Putamen (tissue), 1 donor: ENCODE data around the gene TUBGCP3.
A peak's percentile ranks its signal among the peaks of the same experiment; 100 is the strongest.
"Not testable (repeated sequence)": the region's sequence is repeated elsewhere in the genome, so short reads cannot be mapped to it uniquely, and the experiment has no call there.

Source experiments
- DNase-seq: peaks from one replicate; pipeline ENCODE4 v3.0.0-alpha.2; 2016; ENCODE audit warnings: low spot score

Gene TUBGCP3

DNA sequence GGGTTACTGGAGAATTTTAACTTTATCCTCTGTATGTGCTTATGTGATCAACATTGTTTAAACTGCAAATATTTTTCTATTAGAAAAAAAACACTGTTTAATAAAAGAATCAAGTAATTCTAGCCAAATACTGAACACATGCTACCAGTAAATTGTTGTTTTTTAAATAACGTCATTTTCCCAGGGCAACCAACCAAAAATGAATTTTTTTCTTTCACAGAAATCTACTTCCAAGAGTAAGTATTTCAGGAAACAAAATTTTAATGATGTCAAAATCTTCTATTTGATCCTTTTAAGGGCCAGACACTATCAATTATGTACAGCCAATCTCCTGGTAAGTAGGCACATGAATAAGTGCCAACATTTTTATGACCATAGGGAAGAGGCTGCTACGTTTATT lies 57.1 kb downstream of the TUBGCP3 start:
- no peak for DNase-seq

DNA sequence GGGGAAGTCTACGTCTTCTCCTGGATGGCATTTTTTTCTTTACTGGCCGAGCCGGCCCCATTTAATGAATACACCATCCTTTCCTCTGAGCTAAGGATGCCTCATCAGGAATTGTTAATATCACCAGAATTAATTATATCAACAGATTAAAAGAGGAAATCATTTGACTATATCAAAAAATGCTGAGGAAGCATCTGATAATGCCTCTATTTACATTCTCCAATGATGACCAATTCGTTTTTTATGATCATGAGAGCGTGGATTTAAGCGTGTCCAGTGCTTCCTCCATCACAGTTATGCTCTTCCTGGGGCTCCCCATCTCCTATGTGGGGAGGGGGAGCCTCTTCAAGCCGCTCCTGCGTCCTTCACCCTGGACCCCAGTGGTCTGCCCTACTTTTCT lies 58.7 kb downstream of the TUBGCP3 start:
- no peak for DNase-seq

DNA sequence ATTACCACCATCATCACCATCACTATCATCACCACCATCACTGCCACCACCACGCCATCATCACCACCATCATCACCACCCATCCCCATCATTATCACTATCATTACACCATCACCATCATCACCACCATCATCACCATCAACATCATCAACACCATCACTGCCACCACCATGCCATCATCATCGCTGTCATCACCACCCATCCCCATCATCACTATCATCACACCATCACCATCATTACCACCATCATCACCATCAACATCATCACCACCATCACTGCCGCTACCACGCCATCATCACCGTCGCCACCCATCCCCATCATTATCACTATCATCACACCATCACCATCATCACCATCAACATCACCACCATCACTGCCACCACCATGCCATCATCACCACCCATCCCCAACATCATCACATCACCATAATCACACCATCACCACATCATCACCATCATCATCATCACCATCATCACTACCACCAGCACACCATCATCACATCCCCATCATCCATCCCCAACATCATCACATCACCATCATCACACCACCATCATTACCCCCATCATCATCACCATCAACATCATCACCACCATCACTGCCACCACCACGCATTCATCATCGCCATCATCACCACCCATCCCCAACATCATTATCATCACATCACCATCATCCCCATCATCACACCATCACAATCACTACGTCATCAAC lies 61.7 kb downstream of the TUBGCP3 start:
- no peak for DNase-seq

DNA sequence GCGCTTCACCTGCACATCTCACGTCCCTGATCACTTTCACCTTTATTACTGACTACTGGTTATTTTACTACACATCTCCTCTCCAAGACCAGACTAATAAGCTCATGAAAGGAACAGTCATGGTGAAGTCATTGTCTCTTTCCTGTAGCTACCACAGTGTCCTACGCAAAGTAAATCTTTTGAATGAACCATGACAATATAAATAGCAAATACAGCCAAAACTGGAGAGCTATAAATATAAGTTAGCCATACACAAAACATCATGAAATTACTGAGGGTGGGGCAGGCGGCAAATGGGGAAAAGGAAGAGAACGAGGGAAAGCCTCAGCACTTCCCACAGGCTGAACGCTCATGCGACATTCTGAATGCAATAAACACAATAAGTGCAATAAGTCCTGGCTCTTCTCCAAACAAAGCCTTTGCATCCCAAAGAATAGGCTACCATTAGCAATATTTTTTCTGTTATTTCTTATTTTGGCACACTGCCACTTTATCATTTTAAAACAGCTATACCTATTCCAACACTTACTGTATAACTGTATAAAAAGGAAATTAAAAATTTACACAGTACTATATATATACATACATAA lies 62.5 kb downstream of the TUBGCP3 start:
- no peak for DNase-seq

DNA sequence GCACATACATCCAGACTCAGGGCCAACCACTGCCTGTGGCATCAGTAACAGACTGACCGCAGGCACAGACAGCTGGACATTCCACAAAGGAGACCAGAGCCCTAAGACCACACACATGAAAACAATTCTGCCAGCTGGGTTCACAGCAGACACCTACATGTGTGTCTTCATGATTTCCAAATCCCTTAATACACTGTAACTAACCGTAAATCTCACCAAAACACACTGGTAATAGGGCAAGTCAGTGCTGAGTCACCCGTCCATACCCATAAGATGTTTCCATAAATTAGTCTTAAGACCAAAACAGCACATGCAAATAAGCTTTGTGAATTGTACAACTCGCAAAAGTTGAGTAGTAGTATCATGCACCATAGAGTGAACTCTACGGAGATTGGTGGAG lies 65.4 kb downstream of the TUBGCP3 start:
- no peak for DNase-seq

DNA sequence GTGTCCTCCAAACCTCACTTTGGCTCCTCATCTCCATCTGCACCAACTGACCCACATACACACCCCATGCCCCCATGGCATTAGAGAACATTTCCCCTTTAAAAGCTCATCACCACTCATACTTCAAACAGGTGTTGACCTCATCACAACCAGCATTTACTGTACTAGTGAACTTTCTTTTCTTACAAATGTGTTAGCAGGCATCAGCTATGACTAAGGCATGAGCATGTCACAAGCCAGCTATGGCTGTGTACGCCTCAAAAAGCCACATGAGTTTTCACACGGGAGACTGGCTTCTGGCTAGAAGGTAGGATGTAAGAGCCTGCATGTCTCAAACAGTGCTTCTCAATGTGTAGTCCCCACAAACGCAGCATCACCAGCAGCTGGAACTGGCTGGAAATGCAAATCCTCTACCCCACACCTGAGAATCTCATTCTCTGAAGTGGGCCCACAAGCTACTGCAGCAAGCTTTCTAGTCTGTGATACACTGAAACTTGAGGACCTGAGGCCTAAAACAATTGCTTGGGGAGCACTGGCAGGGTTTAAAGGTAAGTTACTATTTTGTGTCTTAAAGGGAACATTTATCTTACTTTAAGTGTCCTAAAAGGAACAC lies 66.8 kb downstream of the TUBGCP3 start:
- DNase-seq = no peak

DNA sequence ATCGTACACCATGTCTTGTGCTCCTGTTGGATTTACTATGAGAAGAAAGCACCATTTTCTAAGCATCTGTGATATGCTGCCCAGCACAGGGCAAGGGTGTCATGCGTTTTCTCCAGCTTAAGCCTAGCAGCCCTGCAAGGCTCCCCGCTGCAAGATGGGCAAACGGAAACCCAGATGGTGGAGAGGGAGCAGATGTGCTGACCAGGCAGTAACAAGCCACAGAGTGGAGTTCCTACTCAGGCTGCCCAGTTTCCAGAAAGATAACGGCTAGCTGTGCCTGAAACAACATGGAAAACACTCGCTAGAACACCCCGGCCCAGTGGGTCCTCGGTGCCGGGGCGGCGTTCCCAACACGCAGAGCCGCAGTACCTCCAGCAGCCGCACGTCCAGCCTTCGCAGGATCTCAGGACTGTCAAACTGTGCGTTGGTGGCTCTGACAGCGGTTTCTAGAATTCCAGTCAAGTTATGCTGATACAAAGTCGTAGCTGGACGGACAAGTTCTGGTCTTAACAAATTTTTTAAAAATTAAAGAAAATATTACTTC lies 68.4 kb downstream of the TUBGCP3 start:
- DNase-seq = no peak

DNA sequence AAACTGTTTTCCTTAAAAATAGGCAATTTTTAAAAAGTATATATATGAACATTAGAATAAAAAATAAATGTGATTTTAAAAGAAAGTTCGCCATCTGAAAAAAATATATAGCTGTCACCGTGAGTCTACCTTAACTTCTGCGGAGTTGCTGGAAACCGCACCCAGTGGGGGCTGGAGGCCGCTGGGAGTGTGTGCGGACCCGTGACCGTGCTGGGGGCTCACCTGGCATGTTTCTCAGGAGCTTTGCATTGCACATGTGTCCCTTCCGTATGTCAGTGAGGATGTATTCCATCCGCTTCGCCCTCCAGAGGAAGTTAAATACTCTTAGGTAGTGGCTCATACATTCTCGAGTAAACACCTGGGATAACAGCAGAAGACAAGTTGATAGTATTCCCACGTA lies 71.7 kb downstream of the TUBGCP3 start:
- DNase-seq = no peak

DNA sequence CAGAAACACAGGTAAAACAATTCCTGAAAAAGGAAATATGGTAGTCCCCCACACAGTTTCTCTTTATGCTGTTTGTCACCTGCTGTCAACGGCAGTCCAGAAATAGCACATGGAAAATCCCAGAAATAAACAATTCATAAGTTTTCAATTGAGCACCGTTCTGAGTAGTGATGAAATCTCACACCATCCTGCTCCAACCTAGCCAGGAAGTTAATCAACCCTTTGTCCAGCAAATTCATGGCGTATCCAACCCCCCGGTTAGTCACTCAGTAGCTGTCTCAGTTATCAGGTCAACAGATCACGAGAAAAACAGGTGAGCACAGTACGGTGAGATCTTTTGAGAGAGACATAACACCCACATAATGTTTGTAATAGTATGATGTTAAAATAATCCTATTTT lies 74.2 kb downstream of the TUBGCP3 start:
- no peak for DNase-seq

DNA sequence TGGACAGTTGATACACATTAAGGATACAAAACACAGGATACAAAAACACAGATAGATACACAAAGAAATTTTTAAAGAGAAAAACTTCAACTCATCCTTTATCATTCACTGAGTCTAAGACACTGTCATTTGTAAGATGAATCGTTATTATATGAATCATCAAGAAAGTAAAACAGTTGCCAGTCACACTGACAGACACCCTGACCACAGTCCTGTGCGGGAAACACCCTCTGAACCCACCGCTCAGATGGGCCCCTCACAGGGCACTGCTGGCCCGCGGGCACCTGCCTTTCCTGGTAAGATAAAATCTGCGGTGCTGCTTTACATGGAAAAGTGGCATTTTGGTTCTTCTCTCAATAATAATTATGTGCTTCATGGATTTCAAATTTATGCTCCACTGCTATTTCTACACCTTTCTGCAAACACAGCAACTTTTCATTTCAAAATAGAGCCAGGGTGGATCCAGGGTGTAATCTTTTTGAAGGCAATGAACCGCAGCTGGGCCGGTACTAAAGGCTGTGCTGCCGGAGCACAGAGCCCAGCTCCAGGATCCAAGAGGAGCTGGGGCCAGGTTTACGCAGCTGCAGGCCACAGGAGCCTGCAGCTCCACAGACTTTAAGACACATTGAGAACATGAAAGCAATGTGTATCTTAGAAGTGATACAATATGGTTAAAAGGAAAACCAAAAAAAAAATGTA lies 76.8 kb downstream of the TUBGCP3 start:
- DNase-seq = no peak

DNA sequence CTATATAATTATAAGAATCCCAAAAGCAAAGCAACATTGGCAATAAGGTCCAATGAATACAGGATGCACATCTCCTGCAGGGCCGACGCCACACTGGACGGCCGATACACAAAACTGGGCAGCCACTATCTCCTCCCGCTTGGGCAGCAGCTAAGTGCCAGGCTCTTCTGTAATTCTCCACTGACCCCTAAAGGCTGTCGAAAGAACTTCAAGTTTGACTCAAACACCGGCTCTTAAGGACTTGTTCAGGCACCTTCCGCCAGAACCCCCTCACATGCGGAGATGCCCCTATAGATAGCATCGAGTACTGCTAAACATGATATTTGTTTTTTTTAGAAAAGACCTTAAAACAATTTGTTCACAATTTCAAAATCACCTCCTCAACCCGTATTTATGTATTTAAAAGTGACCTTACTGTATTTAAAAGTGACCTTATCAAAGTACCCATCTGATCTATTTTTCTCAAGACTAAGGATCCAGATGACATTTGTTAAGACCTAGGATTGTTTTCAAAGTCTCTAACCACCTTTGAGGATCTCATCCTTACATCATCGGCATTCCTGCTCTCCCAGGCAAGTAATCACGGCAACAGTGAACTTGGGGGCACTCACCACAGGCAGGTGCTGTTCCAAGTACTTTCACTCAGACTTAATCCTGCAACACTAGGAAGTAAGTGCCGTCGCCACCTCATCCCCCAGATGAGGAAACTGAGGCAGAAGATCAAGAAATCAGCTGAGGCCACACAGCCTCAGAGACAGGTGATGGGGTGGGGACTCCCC lies 77.8 kb downstream of the TUBGCP3 start:
- peak; percentile 25 for DNase-seq

DNA sequence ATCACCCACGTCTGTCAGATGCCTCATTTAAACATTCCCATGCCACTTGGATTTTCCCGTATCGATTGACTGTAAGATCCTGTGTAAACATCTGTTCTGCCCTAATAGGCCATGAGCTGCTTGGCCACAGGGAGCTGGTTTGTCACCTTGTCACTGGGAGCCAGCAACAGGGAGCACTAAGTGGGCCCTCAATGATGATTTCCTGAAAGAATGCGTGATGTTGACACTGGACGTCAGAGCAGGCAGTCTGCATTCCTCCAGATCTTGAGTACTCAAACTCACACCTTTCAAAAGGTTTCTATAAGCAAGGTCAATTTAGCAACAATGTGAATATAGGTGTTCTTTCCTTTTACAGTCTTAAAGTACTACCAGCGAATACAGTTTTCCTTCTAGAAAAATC lies 78.8 kb downstream of the TUBGCP3 start:
- DNase-seq = no peak

DNA sequence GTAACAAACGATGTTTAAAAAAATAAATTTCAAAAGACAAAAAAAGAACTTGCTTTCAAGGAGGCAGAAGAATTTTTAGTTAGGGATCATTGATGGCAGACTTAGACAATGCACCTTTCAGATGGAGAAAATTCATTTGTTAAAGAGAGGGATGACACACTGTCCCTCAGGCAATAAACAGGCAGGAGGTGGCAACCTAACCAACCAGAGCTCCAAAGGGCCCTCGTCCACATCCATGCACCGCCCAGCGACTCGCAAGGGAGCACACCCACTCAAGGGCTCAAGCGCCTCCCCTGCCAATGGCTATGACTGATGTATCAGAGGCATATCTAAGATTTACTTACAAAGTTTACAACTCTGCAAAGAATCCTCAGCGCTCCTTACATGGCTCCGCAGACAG lies 81.9 kb downstream of the TUBGCP3 start:
- DNase-seq = no peak

DNA sequence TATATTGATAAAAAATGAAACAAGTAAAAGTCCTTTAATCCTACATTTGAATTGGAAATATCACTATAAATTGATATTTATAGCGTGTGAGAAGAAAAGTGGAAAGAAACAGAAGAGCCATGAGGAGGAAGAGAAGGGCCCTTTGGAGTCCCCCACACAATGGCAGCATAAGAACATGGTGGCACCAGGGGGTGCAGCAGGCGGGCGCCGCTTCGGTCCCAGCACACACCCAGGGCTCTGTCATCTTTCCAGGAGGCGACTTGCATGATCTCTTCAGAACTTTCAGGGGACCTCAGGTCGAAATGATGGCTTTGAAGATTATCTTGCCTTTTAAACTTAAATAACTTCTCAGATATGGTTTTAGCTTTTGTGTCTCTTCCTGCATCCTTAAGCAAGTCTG lies 91.8 kb downstream of the TUBGCP3 start:
- no peak for DNase-seq

DNA sequence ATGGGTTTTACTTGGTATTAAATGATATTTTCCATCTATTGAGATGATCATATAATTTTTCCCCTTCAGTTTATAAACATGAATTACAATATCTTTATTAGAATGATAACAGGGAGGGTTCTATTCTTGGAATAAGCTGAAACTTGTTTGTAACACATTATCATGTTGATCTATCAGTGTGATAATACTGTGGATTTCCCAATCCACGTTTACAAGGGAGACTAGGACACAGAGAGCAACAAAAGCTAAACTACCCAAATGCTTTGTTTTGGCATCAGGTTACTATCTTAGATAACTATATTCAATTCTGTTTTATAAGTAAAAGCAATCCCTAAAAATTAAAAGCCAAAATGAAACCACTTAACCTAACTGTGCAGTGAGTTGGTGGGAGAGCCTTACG lies 92.5 kb downstream of the TUBGCP3 start:
- DNase-seq = no peak

DNA sequence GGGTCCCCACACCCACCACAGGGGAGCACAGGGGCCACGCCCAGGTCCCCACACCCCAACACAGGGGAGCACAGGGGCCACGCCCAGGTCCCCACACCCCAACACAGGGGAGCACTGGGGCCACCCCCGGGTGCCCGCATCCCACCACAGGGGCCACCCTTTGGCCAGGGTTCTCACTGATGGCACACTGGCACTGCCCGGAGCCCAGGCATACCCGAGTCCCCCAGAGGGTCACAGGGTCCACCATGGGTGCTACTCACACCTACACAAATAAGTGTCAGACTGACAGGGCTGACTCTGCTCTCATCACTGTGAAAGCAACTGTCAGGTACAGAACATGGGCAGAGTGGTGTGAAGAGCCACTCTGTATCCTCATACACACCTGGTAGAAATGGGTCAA lies 98.8 kb downstream of the TUBGCP3 start:
- DNase-seq = no peak

DNA sequence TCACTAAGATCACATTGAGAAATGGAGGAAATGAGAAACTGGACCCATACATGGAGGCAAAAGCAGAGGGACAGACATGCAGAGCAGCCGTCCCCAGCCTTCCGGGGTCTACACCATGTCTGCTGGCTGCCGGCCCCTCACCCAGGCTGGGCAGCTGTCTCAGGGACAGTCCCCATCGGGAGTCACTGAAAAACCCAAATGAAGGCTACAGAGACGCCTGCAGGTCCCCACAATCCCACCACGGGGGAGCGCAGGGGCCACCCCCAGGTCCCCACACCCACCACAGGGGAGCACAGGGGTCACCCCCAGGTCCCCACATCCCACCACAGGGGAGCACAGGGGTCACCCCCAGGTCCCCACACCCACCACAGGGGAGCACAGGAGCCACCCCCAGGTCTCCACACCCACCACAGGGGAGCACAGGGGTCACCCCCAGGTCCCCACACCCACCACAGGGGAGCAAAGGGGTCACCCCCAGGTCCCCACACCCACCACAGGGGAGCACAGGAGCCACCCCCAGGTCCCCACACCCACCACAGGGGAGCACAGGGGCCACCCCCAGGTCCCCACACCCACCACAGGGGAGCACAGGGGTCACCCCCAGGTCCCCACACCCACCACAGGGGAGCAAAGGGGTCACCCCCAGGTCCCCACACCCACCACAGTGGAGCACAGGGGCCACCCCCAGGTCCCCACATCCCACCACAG lies 99.5 kb downstream of the TUBGCP3 start:
- not testable (repeated sequence) for DNase-seq

DNA sequence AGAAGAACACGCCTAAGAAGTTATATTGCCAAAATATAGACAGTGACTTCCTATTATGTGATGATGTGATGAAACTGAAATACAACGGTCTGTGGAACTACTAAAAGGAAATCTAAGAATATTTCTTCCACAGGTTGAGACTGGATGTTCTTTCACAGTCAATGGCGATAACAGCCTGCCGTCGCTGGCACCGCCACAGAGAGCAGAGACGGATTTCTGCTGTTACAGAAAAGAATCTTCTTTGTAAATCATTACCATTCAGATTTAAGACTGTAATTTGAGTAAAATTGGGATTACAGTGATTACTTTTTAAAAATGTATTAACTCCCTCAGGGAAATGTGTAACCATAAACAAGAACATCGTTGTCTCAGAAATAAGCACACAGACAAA lies 100.8 kb downstream of the TUBGCP3 start:
- DNase-seq = no peak

DNA sequence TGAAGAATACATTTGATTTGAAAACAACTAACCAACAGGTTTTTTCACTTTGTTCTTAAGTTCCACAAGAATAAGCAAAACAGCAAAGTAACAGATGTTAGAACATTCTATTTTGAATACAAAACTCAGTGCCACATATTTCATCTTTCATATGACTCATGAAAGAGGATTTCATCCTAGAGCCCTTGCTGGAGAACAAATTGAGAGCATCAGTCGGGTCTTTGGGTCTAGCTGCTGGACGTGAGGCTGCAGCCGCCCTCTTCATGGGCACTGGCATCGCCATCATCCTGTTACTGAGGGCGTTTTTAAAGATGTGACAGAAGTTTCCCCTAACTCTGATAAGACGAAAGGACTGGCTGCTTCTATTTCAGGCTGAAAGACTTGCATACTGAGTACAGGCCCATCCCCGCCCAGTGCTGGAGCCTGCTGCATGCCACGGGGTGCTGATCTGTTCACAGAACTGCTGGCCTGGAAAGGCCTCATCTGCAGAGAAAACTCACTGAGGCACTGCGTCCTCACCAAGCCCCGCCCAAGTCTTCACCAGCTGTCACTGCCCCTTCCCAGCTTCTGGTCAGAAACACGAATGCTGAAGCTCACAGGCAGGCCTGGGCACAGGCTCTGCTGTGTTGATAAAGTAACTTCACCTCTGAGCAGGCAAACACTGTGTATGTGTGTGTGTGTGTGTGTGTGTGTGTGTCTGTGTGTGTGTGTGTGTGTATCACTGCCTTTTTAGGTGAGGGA lies 101.4 kb downstream of the TUBGCP3 start:
- DNase-seq = no peak

DNA sequence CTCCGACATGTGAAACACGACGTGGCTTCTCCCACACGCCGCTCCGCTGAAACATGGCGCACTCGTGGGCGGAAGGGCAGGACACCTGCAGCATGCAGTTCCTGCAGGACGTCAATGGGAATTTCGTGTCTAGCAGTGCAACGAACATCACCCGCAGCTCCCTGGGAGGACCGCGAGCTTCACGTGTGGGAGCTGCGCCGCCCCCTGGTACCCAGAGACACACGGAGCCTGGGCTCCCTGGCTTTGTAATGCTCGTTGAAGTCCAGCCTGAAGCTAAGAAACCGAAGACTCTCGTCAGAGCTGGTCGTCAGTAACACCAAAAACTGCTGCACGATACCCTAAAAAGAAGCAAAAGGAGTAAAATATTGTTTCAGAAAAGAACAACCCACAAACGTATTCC lies 102.1 kb downstream of the TUBGCP3 start:
- not testable (repeated sequence) for DNase-seq

DNA sequence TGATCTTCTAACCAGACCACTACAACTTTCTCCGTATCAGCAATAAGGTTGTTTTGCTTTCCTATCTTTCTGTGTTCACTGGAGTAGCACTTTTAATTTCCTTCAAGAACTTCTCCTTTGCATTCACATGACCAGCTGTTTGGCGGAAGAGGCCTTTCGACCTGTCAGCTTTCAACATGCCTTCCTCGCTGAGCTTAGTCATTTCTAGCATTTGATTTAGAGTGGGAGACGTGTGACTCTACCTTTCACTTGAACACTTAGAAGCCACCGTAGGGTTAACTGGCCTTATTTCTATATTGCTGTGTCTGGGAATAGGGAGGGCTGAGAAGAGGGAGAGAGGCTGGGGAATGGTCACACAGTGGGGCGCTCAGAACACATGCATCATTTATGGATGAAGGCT lies 104.7 kb downstream of the TUBGCP3 start:
- no peak for DNase-seq
